Vagina (tissue), 2 donors: Measurements from ENCODE around the gene SLC34A3.

Experiments used
- CTCF ChIP-seq, 3 experiments: fragments of 450-650 bp in 2 of 3; fragments of 200-600 bp in 1 of 3; sonication (generic) in 1 of 3; IDR thresholded peaks; one replicate each; pipeline ENCODE4 v1.5.1; 2017 to 2019; ENCODE audit warnings: antibody characterized with exemption in 3 of 3, mild to moderate bottlenecking in 2 of 3, moderate library complexity in 2 of 3
- POLR2A ChIP-seq, 2 donors: fragments of 450-650 bp; IDR thresholded peaks; one replicate each; pipeline ENCODE4 v1.6.1; 2017; ENCODE audit warnings: antibody characterized with exemption in 2 of 2, mild to moderate bottlenecking in 2 of 2, moderate library complexity in 2 of 2
- POLR2AphosphoS5 ChIP-seq, 2 donors: sonication (generic); formaldehyde crosslinking; IDR thresholded peaks; one replicate each; pipeline ENCODE4 v1.9.0; 2017; ENCODE audit warnings: antibody characterized with exemption in 2 of 2, mild to moderate bottlenecking in 2 of 2, low read depth in 1 of 2; ENCODE audit not compliant: insufficient read depth in 1 of 2

- TF ChIP-seq CTCF (IDR thresholded peaks at IDR 0.05) (no peak), POLR2AphosphoS5 (IDR thresholded peaks at IDR 0.05; ENCODE audit: insufficient read depth in 1 of 2, low read depth in 1 of 2) (no peak), POLR2A (IDR thresholded peaks at IDR 0.05) (no peak)
Measured at GRCh38 chr9:137272241-137273094, 41.8 kb downstream of the SLC34A3 start.
